ENCODE measurements around the gene L3MBTL4.

DNA sequence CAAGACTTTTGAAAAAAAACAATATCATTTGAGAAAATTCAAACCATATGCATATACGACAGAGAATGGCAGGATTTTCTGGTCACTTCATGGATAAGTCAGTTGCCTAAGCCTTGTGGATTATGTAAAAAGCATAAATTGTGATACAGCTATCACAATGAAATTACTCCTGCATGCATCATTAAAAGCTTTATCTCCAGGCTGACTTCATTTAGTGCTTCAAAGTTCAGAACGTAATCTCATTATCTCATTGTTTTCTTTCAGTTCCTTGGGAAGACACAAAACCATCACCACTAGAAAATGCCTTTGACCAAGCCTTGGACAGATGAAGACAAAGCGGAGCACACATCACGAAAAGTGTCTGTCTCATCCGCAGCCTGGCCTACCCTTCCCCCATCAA lies 57.0 kb downstream of the L3MBTL4 start:
- TF ChIP-seq, protein P1, sequence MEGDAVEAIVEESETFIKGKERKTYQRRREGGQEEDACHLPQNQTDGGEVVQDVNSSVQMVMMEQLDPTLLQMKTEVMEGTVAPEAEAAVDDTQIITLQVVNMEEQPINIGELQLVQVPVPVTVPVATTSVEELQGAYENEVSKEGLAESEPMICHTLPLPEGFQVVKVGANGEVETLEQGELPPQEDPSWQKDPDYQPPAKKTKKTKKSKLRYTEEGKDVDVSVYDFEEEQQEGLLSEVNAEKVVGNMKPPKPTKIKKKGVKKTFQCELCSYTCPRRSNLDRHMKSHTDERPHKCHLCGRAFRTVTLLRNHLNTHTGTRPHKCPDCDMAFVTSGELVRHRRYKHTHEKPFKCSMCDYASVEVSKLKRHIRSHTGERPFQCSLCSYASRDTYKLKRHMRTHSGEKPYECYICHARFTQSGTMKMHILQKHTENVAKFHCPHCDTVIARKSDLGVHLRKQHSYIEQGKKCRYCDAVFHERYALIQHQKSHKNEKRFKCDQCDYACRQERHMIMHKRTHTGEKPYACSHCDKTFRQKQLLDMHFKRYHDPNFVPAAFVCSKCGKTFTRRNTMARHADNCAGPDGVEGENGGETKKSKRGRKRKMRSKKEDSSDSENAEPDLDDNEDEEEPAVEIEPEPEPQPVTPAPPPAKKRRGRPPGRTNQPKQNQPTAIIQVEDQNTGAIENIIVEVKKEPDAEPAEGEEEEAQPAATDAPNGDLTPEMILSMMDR (IDR thresholded peaks at IDR 0.05 in 4 of 5, conservative IDR thresholded peaks at IDR 0.05 in 1 of 5): no peak
- no peak for TF ChIP-seq POLR2A (IDR thresholded peaks at IDR 0.05)

Data from gastrocnemius medialis (tissue), 4 donors.